Measurements from ENCODE around the gene AUTS2.
A peak's percentile ranks its signal among the peaks of the same experiment; 100 is the strongest.

The AUTS2 gene

DNA sequence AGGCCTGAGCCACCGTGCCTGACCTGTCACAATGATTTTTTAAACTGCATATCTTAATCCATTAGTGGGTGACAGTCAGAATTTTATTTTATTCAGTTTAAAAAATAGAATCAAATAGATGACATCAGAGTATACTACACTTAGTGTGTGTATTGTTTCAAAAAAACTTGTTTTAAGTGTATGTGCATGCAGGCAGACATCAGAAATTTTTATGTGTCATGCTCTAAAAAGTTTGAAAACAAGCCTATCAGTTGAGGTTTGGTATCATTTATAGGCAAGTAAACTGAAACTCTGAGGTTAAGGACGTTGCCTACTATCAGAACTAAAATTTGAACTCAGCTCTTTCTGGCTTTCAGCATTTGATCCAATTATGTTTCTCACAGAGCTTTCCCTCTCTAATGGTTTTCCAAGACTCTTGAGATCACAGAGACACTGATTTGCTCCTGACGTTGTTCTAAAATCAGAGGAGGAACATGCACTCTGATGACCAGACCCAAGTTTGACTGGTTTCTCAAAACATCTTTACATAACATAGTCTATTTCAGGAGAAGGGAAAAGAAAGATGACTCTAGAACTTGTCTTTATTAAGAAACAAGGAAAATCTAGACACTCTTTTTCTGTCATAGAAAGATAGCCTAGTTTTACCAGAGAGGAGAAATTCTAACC lies 188.6 kb downstream of the AUTS2 start:
- Histone ChIP-seq H2BK120ac (ENCODE audit: low read depth, low read length) (no peak overlapping the region), H3K9ac (ENCODE audit: low read length) (no peak overlapping the region), H4K5ac (ENCODE audit: low read length) (no peak overlapping the region), H3K4ac (ENCODE audit: low read depth, low read length) (no peak overlapping the region), H3K27me3 (ENCODE audit: insufficient read depth, low read length, poor library complexity) (no peaks in the 10 kb centered on the region), H3K56ac (ENCODE audit: low read length) (no peak overlapping the region), H3K4me3 (ENCODE audit: low read length) (no peak overlapping the region), H3K4me1 (ENCODE audit: control insufficient read depth, low read depth, low read length) (peaks cover 1% of the 10 kb centered on the region), H2BK15ac (replicated peaks; ENCODE audit: low read depth) (no peak overlapping the region), H3K27ac (ENCODE audit: low read depth, low read length) (no peak overlapping the region), H2AK5ac (ENCODE audit: low read length) (no peak overlapping the region), H3K79me1 (ENCODE audit: low read length) (peaks cover 1% of the 10 kb centered on the region), H3K79me2 (ENCODE audit: control insufficient read depth, insufficient read depth, low read length) (no peaks in the 10 kb centered on the region), H3K23ac (ENCODE audit: low read length) (no peak overlapping the region), H4K8ac (ENCODE audit: low read depth, low read length) (no peak overlapping the region), H2BK5ac (ENCODE audit: low read length) (no peak overlapping the region), H3K36me3 (ENCODE audit: control insufficient read depth, insufficient read depth, low read length) (no peaks in the 10 kb centered on the region), H3K18ac (ENCODE audit: low read length) (no peak overlapping the region), H3K4me2 (ENCODE audit: low read length) (no peak overlapping the region)
- WGBS (ENCODE audit: extremely low coverage, insufficient coverage, low lambda C conversion rate), result no CpG with 5 or more reads among the region's 3 CpGs
- DNase-seq, result no peak

DNA sequence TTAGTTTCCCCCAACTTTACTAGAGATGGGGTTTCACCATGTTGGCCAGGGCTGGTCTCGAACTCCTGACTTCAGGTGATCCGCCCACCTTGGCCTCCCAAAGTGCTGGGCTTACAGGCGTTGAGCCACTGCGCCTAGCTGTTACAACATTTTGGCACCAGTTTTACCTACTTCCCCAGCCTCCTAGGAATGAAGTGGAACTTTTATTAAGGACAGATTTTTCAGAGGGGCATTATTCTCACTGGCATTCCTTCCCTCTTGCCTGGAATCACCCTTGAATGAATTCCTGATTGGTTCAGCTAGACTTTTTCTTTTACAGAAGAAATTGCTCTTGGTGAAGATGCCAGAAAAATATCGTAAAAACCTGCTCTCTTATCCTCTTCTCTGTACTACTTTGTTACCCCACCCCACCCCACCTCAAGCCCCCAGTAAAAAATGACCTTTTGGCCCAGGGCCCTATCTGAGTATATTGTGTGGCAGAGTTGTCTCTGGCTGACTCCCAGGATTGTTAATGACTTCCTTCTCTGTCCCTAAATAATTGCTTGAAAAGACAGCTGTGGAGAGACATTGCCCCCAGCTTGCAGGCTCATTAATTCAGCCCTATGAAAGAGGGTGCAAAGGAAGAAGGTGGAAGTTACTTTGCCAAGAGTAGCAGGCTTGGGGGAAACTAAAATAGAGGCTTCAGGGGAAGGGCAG lies 189.6 kb downstream of the AUTS2 start:
- H4K5ac ChIP-seq (ENCODE audit: low read length), result no peak overlapping the region
- H3K4me1 ChIP-seq (ENCODE audit: control insufficient read depth, low read depth, low read length), result peaks cover 1% of the 10 kb centered on the region
- H3K79me1 ChIP-seq (ENCODE audit: low read length), result peaks cover 1% of the 10 kb centered on the region
- no peak overlapping the region for H3K56ac ChIP-seq (ENCODE audit: low read length)
- no peak overlapping the region for H4K8ac ChIP-seq (ENCODE audit: low read depth, low read length)
- H3K4me3 ChIP-seq (ENCODE audit: low read length), result no peak overlapping the region
- no peaks in the 10 kb centered on the region for H3K79me2 ChIP-seq (ENCODE audit: control insufficient read depth, insufficient read depth, low read length)
- no peak overlapping the region for H3K23ac ChIP-seq (ENCODE audit: low read length)
- no peak overlapping the region for H2AK5ac ChIP-seq (ENCODE audit: low read length)
- no CpG with 5 or more reads among the region's 5 CpGs for WGBS (ENCODE audit: extremely low coverage, insufficient coverage, low lambda C conversion rate)
- H2BK120ac ChIP-seq (ENCODE audit: low read depth, low read length), result no peak overlapping the region
- H3K27ac ChIP-seq (ENCODE audit: low read depth, low read length), result no peak overlapping the region
- H3K27me3 ChIP-seq (ENCODE audit: insufficient read depth, low read length, poor library complexity), result no peaks in the 10 kb centered on the region
- no peaks in the 10 kb centered on the region for H3K36me3 ChIP-seq (ENCODE audit: control insufficient read depth, insufficient read depth, low read length)
- peak overlapping the region; percentile 80 for H3K18ac ChIP-seq (ENCODE audit: low read length)
- no peak overlapping the region for H2BK15ac ChIP-seq (replicated peaks; ENCODE audit: low read depth)
- H3K4me2 ChIP-seq (ENCODE audit: low read length), result no peak overlapping the region
- H3K9ac ChIP-seq (ENCODE audit: low read length), result no peak overlapping the region
- no peak for DNase-seq
- no peak overlapping the region for H2BK5ac ChIP-seq (ENCODE audit: low read length)
- no peak overlapping the region for H3K4ac ChIP-seq (ENCODE audit: low read depth, low read length)

DNA sequence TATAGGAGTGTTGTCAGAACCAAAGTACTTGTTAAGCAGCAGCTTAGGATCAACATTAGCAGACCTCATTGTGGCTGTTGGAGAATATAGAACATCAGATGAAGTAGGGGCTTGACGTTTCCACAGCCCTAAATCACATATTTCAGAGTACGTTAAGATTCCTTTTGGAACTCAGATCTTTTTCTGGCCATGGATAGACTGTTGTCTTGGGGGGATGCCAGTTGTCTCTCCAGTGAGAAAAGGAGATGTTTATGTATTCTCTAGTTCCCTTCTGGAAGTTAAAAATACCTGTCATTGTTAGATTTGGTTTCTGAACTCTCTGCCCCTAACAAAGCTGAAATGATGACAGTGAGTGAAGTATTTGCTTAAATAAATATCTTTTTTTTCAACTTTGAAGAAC lies 191.3 kb downstream of the AUTS2 start:
- no peak overlapping the region for H3K56ac ChIP-seq (ENCODE audit: low read length)

DNA sequence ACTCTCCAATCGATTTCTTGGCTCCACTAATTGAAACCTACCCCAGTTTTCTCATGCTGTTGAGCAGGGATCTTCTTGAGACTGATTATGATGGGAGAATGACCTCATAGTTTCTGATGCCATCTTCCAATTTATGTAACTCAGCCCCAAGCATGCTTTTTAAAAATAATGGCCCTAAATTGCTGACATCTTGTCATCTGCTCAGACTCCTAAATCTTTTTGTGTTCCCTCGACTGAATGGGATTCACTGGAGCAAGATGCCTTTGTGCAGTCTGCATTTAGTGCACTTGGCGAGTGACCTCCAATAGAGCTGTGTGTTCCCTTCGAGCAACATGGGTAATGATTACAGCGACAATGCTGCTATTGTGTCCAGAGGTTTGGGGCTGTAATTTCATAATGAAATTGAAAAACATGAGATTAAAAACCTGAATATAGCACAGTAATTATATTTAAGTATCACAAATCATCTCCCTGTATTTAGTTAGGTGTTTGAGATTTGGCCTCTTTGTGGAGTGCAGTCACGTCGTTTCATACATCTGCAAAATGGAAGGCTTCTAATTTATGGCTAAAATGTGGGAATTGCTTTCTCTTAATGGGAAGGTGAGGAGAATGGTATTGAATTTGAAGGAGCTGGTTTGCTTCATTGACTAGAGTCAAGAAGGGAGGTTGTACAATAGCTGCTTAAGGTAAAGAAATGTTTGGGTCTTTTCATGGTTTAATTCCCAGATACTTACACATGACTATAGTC lies 192.9 kb downstream of the AUTS2 start:
- H4K8ac ChIP-seq (ENCODE audit: low read depth, low read length), result no peak overlapping the region
- no peaks in the 10 kb centered on the region for H3K79me1 ChIP-seq (ENCODE audit: low read length)
- H3K4me2 ChIP-seq (ENCODE audit: low read length), result no peak overlapping the region
- H2AK5ac ChIP-seq (ENCODE audit: low read length), result no peak overlapping the region
- no peak for DNase-seq
- H3K4ac ChIP-seq (ENCODE audit: low read depth, low read length), result no peak overlapping the region
- no peaks in the 10 kb centered on the region for H3K79me2 ChIP-seq (ENCODE audit: control insufficient read depth, insufficient read depth, low read length)
- no CpG with 5 or more reads among the region's 7 CpGs for WGBS (ENCODE audit: extremely low coverage, insufficient coverage, low lambda C conversion rate)
- H3K56ac ChIP-seq (ENCODE audit: low read length), result no peak overlapping the region
- H3K23ac ChIP-seq (ENCODE audit: low read length), result no peak overlapping the region
- H3K27ac ChIP-seq (ENCODE audit: low read depth, low read length), result no peak overlapping the region
- no peaks in the 10 kb centered on the region for H3K36me3 ChIP-seq (ENCODE audit: control insufficient read depth, insufficient read depth, low read length)
- no peak overlapping the region for H2BK5ac ChIP-seq (ENCODE audit: low read length)
- no peak overlapping the region for H3K9ac ChIP-seq (ENCODE audit: low read length)
- peaks cover 1% of the 10 kb centered on the region for H3K4me1 ChIP-seq (ENCODE audit: control insufficient read depth, low read depth, low read length)
- H4K5ac ChIP-seq (ENCODE audit: low read length), result no peak overlapping the region
- no peak overlapping the region for H3K4me3 ChIP-seq (ENCODE audit: low read length)
- no peak overlapping the region for H2BK15ac ChIP-seq (replicated peaks; ENCODE audit: low read depth)
- H3K27me3 ChIP-seq (ENCODE audit: insufficient read depth, low read length, poor library complexity), result no peaks in the 10 kb centered on the region
- H3K18ac ChIP-seq (ENCODE audit: low read length), result no peak overlapping the region
- no peak overlapping the region for H2BK120ac ChIP-seq (ENCODE audit: low read depth, low read length)

More for the DNA sequence above, 191.3 kb downstream of the AUTS2 start:
- Histone ChIP-seq H3K27me3 (ENCODE audit: insufficient read depth, low read length, poor library complexity) (no peaks in the 10 kb centered on the region), H2BK15ac (replicated peaks; ENCODE audit: low read depth) (no peak overlapping the region), H3K18ac (ENCODE audit: low read length) (no peak overlapping the region), H3K4me2 (ENCODE audit: low read length) (no peak overlapping the region), H4K5ac (ENCODE audit: low read length) (peak overlapping the region; percentile 33), H3K4me1 (ENCODE audit: control insufficient read depth, low read depth, low read length) (peaks cover 1% of the 10 kb centered on the region), H2BK5ac (ENCODE audit: low read length) (no peak overlapping the region), H4K8ac (ENCODE audit: low read depth, low read length) (no peak overlapping the region), H2AK5ac (ENCODE audit: low read length) (no peak overlapping the region), H3K79me1 (ENCODE audit: low read length) (peaks cover 1% of the 10 kb centered on the region), H2BK120ac (ENCODE audit: low read depth, low read length) (peak overlapping the region; percentile 8), H3K4me3 (ENCODE audit: low read length) (no peak overlapping the region), H3K4ac (ENCODE audit: low read depth, low read length) (no peak overlapping the region), H3K27ac (ENCODE audit: low read depth, low read length) (no peak overlapping the region), H3K9ac (ENCODE audit: low read length) (no peak overlapping the region), H3K79me2 (ENCODE audit: control insufficient read depth, insufficient read depth, low read length) (no peaks in the 10 kb centered on the region), H3K23ac (ENCODE audit: low read length) (no peak overlapping the region), H3K36me3 (ENCODE audit: control insufficient read depth, insufficient read depth, low read length) (no peaks in the 10 kb centered on the region)
- DNase-seq, result no peak
- WGBS (ENCODE audit: extremely low coverage, insufficient coverage, low lambda C conversion rate), result no CpG with 5 or more reads among the region's 2 CpGs

DNA sequence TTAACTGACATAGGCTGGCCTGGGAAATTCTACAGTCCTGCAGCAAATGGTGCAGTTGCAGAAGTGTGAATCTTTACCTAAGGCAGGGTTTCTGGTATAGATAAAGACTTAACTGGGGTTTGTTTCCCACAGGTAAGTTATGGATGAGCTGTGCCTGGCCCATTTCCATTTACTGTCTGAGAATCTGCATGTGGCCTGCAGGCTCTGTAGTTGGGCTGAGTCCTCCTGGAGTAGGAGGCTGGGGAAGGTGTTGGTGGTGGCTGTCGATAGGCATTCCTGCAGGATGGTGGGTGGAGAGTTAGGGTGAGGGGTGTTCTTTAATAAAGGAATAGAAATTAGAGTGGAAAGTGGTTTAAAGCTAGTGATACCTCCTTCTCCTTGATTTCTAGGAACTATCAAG lies 193.5 kb downstream of the AUTS2 start:
- no peak overlapping the region for H3K23ac ChIP-seq (ENCODE audit: low read length)
- no peak overlapping the region for H4K8ac ChIP-seq (ENCODE audit: low read depth, low read length)
- H3K4me1 ChIP-seq (ENCODE audit: control insufficient read depth, low read depth, low read length), result peaks cover 1% of the 10 kb centered on the region
- H2AK5ac ChIP-seq (ENCODE audit: low read length), result no peak overlapping the region
- no CpG with 5 or more reads among the region's 1 CpG for WGBS (ENCODE audit: extremely low coverage, insufficient coverage, low lambda C conversion rate)
- no peak overlapping the region for H3K56ac ChIP-seq (ENCODE audit: low read length)
- DNase-seq, result peak; percentile 48
- H2BK120ac ChIP-seq (ENCODE audit: low read depth, low read length), result no peak overlapping the region
- H3K9ac ChIP-seq (ENCODE audit: low read length), result no peak overlapping the region
- H3K27me3 ChIP-seq (ENCODE audit: insufficient read depth, low read length, poor library complexity), result no peaks in the 10 kb centered on the region
- no peaks in the 10 kb centered on the region for H3K36me3 ChIP-seq (ENCODE audit: control insufficient read depth, insufficient read depth, low read length)
- H3K4me2 ChIP-seq (ENCODE audit: low read length), result no peak overlapping the region
- H4K5ac ChIP-seq (ENCODE audit: low read length), result no peak overlapping the region
- no peak overlapping the region for H3K4me3 ChIP-seq (ENCODE audit: low read length)
- H3K79me2 ChIP-seq (ENCODE audit: control insufficient read depth, insufficient read depth, low read length), result no peaks in the 10 kb centered on the region
- H2BK5ac ChIP-seq (ENCODE audit: low read length), result no peak overlapping the region
- H2BK15ac ChIP-seq (replicated peaks; ENCODE audit: low read depth), result no peak overlapping the region
- H3K79me1 ChIP-seq (ENCODE audit: low read length), result no peaks in the 10 kb centered on the region
- no peak overlapping the region for H3K18ac ChIP-seq (ENCODE audit: low read length)
- H3K4ac ChIP-seq (ENCODE audit: low read depth, low read length), result no peak overlapping the region
- no peak overlapping the region for H3K27ac ChIP-seq (ENCODE audit: low read depth, low read length)

Measured in mesendoderm (in vitro differentiated cells).